ENCODE measurements around the gene APLF.
"Not testable (repeated sequence)": the region's sequence is repeated elsewhere in the genome, so short reads cannot be mapped to it uniquely, and the experiment has no call there.

The APLF gene

DNA sequence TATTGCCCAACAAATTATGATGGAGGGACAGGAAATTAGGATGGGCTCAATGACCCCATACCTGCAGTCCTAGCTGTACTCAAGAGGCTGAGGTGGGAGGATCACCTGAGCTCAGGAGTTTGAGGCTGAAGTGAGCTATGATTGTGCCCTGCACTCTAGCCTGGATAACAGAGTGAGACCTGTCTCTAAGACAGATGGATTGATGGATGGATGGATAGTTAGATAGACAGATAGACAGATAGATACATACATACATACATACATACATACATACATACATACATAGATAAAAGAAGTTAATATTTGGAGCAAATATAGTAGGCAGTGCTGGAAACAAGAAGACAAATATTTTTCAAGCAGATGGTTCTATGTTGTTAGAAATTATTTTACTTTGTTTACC is 97.9 kb downstream of the APLF start:
- intact Hi-C loops (cut with DNase I) = no loop called here
- DNase-seq = no peak

DNA sequence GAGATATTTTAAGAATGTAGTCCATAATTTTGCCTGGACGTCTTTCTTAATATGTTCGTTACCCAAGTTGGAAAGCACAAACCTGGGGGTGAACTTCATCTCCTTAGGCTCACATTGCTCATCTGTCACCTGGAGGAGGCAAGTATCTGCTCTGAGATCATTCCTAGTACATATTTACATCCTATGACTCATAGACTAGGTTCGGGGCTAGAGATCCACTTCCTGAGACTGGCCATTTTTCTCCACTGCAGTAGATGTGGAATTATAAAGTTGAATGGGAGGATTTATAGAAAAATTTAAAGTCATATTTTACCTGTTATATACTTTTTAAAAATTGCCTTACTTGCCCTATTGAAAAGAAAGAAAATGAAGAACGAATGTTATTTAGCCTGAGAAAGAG is 98.5 kb downstream of the APLF start:
- intact Hi-C loops (cut with DNase I) = no loop called here
- no peak for DNase-seq

DNA sequence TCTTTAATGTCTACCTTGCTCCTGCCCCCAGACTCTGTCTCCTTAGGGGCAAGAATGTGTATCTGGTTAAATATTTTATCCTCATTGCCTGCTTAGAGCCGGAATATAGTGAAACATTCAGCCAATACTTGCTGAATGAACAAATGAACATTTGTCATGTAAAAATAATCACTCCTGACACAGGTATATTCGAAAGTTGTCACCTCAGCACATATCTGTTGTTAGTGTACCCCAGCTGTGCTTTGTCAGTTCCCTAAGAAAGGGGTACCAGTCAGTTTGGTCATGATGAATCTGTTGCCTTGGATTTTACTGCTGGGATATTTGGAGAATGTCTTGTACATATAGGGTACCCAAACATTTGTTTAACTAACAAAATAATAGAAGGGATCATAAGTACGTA is 99.0 kb downstream of the APLF start:
- intact Hi-C loops (cut with DNase I) = no loop called here
- no peak for DNase-seq

DNA sequence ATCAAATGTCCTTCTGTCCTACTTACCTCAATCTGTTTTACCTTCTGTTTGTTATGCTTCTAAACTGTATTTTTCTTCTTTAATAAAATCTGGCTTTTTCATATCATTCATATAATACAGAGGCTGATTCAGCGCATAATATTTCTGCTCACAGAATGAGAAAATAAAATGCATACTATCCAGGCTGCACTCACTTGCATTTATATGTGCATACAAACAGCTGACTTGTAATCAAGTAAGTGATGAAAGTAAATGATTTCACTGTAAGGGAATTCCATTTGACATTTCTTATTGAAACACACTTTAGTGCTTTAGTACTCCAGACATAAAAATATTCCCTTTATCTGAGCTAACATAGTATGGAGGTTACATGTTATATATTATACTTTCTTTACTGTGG is 100.7 kb downstream of the APLF start:
- DNase-seq = no peak
- intact Hi-C loops (cut with DNase I) = no loop called here

DNA sequence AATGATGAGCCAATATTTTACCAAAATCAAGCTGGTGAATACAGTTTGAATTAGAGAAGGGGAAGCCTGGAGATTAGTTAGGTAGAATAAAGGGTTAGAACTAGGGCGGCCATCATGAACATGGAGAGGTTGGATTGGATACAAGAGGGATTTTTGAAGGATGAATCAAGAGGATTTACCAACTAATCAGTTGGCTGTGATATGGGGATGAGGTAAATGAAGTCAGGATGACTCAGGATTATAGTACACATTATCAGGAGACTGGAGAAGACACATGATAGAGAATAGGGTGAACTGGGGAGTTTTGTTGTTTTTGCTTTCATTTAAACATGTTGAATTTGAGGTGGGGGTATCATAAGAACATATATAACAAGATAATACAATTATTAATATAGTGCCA is 102.2 kb downstream of the APLF start:
- DNase-seq = no peak
- intact Hi-C loops (cut with DNase I) = no loop called here

DNA sequence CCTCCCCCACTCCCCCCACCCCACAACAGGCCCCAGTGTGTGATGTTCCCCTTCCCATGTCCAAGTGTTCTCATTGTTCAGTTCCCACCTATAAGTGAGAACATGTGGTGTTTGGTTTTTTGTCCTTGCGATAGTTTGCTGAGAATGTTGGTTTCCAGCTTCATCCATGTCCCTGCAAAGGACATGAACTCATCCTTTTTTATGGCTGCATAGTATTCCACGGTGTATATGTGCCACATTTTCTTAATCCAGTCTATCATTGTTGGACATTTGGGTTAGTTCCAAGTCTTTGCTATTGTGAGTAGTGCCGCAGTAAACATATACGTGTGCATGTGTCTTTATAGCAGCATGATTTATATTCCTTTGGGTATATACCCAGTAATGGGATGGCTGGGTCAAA is 103.0 kb downstream of the APLF start:
- intact Hi-C loops (cut with DNase I); DNase-seq: not testable (repeated sequence)

DNA sequence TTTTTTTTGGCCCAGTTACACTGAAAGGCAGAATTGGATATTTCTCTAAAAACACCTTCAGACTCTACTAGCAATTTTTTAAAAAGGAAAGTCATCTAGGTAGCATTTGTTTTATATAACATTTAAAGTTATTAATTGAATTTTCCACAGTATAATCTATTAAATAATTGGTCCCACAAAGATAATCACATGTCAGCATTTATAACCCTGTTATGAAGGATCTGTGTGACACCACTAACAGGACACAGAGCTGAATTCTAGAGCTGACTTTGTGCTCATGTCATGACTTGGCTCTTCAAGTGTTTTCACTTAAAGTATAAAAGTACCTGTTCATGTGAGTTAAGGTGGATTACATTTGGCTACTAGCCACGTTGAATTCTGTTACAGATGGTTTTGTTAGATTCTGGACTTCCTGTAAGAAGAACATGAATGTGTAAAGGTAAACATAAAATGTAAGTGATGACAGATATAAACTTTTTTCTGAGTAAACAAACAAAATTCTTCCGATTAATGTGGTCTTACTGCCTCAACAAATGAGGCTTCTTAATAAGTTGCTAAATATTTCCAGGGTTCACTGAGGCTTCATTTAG is 106.9 kb downstream of the APLF start:
- intact Hi-C loops (cut with DNase I) = no loop called here
- DNase-seq = no peak

DNA sequence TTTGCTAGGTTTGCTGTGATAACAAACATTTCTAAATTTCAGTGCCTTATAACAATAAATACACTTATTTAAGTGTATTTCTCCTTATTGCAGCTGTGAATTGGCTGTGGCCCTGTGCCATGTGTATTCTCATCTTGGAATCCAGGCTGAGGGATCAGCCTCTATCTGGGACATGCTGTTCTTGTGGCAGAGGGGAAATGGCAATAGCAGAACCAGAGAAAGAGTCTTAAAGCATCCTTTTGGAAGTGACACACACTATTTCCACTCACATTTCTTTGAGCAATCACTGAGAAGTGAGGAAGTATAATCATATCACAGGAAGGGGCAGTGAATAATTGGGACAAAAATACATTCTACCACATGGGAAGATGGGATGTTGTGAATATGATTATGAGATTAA is 109.8 kb downstream of the APLF start:
- no peak for DNase-seq
- intact Hi-C loops (cut with DNase I) = no loop called here

DNA sequence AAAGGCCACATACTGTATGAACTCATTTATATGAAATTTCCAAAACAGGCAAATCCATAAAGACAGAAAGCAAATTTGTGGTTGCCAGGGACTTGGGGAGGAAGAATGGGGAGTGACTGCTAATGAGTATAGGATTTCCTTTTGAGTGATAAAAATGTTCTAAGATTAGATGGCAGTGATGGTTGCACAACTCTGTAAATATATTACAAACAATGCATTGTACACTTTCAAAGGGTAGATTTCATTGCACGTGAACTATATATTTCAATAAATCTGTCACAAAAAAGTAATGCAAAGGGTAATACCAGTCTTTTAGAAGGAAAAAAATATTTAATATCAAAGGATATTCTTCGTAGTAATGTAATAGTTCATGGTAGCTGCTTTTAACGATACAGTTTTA is 112.3 kb downstream of the APLF start:
- DNase-seq = no peak
- intact Hi-C loops (cut with DNase I) = no loop called here

DNA sequence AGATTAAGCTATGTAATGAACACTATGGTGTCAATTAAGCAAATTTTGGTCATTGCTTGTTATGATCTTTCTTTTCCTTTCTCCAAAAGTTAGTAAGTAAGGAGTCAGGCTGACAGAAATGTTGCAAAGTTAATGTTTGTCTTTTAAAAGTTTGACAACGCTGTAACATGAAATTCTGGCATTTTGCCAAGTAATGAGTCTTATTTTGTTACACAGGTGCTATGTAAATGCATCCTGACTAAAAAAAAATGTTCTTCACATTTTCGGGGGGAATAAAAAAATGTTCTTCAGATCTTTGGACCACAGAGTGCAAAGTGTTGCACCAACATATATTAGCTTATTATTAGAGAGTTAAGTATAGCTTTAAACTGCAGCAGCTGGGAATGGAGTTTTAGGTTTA is 121.2 kb downstream of the APLF start:
- DNase-seq = no peak
- intact Hi-C loops (cut with DNase I) = no loop called here

DNA sequence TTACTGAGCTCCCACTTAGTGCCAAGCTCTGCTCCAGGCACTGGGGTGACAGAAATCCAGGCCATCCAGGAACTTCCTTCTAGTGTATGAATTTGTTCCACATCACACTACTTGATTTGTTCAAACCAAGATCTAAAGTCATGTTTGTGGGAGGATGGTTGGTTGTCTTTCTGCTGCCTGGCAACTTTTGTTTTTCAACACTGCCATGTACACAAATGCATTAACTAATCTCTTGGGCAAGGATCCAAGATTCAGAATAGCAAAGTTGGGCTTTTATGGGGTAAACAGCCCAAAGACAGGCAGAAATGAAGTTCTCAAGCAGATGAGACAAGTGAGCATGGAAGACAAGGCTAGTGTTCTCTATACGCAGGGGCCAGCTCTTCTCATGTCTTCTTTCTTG is 122.6 kb downstream of the APLF start:
- no peak for DNase-seq
- intact Hi-C loops (cut with DNase I) = no loop called here

DNA sequence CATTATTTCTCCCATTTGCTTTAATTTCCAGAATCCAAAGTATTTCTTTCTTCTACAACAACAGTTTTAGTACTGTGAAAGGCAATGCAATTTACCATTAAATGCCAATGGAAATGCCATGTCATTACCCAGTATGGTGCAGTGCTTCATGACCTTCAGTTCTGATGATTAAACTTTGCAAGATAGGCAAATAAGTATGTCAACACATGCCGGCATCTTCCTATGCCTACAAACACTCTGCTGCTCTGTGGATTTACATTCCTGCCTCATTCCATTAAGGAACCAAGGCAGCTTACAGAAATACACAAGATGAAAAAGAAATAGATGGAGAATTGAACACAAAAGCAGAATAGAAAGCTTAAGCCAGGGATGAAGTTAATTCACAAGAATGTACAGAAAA is 123.3 kb downstream of the APLF start:
- intact Hi-C loops (cut with DNase I) = no loop called here

DNA sequence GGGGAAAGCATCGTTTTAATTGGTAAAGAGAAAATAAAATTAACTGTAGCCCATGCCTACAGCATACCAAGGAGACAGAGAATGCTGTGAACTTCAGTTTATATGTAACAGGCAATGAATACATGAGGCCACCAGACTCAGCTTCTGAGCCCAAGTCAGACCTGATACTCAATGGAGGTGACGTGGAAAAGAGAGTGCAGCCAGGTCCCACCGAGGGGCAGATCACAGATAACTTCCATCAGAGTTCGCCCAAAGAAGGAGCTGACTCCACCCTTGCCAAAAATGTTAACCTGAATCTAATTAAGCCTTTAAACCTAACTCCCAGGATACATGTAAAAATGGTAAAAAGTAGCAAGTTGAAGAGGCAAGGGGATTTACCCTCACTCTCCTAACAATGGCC is 123.8 kb downstream of the APLF start:
- no peak for DNase-seq
- intact Hi-C loops (cut with DNase I) = no loop called here

More for the DNA sequence above, 123.3 kb downstream of the APLF start:
- no peak for DNase-seq

DNA sequence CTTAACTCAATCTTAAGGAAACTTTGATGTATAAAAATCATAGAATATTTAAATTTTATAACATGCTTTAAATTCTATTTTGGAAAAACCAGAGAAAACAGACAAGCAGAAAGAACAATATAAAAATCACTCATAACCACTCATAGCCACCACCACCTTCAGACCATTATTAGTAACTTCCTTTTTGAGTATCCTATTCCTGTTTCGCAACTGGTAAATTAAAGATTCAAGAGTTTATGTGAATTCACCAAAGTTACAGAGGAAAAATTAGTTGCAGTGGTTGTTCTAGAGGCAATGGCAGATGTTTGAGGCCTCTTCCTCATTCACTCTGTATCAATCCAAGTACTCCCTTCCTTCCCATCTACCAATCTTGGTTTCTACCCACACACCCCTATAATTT is 126.7 kb downstream of the APLF start:
- intact Hi-C loops (cut with DNase I) = no loop called here
- no peak for DNase-seq

DNA sequence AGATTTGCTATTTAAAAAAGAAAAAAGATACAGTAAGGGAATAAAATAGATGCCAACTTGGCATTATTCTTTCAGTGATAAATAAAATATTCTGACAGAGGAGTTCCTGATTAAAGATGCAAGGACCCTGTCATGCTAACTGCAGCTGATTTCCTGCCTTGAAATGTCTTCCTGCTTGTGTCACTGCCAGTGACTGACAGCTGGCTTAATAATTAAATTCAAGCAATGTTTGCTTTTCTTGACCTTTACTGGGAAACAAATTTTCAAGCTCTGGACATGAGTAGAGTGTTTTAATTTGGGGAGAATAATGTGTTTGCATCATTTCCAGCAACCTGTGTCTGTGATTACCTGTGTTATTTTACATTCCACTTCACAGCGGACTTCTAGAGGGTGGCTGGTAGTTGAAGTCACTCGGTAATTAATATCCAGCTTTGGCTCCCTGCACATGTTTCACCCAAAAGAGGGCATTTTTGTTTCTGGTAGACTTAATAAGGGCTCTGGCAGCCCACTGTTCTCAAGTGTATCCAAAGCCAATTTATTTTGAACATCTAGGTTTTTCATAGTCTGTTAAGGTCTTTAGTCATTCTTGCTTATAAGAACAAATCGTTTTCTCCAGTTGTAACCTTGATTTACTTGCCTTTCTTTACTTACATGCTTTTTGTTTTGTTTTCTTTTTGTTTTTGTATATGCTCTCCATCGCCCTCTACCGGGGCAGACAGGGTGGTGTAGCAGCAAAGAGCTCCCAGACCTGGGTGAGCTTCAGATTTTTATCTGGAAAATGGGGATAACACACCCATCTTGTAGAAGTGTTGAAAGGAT is 127.5 kb downstream of the APLF start:
- intact Hi-C loops (cut with DNase I) = no loop called here
- no peak for DNase-seq

DNA sequence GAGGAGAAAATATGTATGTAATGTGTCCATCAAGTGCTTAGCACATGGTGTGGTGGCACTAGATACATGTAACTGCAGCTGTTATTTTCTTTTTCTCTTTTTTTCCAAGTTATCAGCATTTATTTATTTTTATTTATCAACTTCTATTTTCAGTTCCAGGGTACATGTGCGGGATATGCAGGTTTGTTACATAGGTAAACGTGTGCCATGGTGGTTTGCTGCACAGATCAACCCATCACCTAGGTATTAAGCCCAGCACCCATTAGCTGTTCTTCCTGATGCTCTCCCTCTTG is 128.1 kb downstream of the APLF start:
- intact Hi-C loops (cut with DNase I); DNase-seq: not testable (repeated sequence)

DNA sequence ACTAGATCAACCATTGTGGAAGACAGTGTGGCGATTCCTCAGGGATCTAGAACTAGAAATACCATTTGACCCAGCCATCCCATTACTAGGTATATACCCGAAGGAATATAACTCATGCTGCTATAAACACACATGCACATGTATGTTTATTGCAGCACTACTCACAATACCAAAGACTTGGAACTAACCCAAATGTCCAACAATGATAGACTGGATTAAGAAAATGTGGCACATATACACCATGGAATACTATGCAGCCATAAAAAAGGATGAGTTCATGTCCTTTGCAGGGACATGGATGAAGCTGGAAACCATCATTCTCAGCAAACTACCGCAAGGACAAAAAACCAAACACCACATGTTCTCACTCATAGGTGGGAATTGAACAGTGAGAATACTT is 133.1 kb downstream of the APLF start:
- intact Hi-C loops (cut with DNase I); DNase-seq: not testable (repeated sequence)

DNA sequence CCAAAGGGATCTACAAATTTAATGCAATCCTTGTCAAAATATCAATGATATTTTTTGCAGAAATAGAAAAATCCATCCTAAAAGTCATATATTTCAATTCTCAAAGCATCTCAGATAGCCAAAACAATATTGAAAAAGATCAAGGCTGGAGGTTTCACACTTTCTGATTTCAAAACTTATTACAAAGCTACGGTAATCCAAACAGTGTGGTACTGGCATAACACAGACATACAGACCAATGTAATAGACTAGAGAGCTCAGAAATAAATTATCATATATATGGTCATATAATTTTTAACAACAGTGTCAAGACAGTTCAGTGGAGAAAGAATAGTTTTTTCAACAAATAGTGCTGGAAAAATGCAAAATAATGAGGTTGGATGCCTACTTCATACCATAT is 135.7 kb downstream of the APLF start:
- no peak for DNase-seq
- intact Hi-C loops (cut with DNase I) = no loop called here

DNA sequence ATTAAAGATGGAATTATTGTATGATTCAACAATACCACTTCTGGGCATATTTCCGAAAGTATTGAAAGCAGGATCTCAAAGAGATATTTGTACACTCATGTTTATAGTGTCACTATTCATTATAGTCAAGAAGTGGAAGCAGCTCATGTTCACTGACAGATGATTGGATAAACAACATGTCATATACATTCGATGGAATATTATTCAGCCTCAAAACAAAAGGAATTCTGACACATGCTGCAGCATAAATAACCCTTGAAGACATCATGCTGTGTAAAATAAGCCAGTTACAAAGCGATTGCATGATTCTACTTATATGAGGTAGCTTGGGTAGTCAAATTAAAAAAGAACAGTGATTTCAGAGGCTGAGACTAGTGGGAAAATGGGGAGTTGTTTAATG is 136.7 kb downstream of the APLF start:
- intact Hi-C loops (cut with DNase I) = no loop called here
- no peak for DNase-seq

DNA sequence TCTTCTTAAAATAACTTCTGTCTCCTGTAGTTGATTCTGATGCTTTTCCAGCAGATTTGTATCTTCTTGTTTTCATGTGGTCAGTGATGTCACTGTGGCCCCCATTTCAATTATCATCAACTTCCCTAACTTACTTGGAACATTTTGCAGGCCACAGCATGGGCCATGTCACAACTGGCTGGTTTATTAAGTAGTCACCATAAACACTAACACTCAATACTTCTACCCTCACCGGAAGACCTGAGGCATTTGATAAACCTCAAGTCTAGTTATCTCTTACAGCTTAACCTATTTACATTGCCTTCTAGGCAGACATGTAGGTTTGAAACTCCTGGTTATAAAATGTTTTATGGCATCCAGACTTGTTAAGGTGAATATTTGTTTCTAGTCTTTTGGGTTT is 138.6 kb downstream of the APLF start:
- DNase-seq = no peak

DNA sequence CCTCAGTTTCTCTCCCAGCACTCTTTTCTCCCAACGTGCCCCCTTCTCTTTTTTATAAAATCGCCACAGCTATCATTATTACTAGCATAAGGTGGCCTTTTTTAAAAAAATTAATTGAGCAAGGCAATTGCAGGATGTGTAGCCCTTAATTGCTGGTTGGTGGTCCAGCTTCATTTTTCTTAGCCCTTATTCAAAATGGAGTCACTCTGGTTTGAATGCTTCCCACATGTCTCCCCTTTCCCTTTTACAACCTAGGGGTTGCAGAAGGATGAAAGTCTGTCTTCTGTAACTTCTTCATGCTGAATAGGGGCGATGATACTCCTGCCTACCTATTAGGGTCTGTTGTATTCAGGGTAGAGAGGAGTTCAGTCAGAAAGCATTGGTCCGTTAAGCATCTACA is 139.4 kb downstream of the APLF start:
- intact Hi-C loops (cut with DNase I) = no loop called here
- DNase-seq = no peak

More for the DNA sequence above, 138.6 kb downstream of the APLF start:
- intact Hi-C loops (cut with DNase I) = no loop called here

DNA sequence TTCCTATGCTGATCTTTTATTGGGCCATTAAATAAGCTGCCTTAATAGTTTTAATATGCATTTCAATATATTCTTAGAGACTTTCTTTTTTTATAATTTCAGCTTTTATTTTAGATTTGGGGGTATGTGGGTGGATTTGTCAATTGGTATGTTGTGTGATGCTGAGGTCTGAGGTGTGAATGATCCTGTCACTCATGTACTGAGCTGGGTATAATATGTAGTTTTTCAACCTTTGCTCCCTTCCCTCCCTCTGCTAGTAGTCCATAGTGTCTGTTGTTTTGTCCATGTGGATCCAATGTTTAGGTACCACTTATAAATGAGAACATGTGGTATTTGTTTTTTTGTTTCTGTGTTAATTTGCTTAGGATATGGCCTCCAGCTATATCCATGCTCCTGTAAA is 140.5 kb downstream of the APLF start:
- DNase-seq = no peak
- intact Hi-C loops (cut with DNase I) = no loop called here

All from posterior cingulate gyrus (tissue), 11 donors.